NCI-H446 treated with DMSO at 0.1 percent for 48 hours (cell line): ENCODE results near the gene FIG4.
A peak's percentile ranks its signal among the peaks of the same experiment; 100 is the strongest.
"Not testable (repeated sequence)": the region's sequence is repeated elsewhere in the genome, so short reads cannot be mapped to it uniquely, and the experiment has no call there.

Experiments
- DNase-seq: peaks from one replicate; lab custom pipeline; 2025; lab: John Stamatoyannopoulos, UW

Gene FIG4

DNA sequence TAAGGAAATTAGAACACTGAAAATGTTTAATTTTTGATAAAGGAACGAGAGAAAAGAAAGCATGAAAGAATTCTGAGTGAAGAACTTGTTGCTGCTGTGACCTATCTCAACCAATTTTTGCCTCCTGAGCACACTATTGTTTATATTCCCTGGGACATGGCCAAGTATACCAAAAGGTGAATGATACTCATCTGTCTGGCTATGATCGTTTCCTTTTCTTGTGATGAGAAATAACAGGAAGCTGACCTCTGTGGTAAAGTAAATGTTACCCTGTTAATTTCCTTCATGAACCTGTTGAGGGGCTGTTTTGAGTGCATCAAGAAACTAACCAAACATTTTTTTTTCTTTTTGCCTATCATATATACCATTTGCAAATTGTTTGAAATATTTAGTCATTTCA lies 69.1 kb downstream of the FIG4 start:
- no peak for DNase-seq

DNA sequence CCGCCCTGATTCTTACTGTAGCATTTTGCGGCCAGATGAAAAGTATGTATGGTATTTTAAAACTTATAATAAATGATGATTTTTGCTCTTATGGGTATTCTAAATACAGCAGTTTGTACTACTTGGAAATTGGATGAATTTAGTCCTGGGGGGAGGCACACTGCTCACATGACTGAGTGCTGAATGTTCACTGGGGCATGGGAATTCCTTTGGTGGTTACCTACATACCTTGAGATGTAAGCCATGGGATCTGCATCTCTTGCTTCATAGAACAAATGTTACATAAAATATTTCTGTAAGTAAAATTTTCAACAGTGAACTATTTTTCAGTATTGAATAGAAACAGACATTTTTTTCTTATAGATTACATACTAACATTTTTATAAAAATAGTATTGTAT lies 71.1 kb downstream of the FIG4 start:
- no peak for DNase-seq

DNA sequence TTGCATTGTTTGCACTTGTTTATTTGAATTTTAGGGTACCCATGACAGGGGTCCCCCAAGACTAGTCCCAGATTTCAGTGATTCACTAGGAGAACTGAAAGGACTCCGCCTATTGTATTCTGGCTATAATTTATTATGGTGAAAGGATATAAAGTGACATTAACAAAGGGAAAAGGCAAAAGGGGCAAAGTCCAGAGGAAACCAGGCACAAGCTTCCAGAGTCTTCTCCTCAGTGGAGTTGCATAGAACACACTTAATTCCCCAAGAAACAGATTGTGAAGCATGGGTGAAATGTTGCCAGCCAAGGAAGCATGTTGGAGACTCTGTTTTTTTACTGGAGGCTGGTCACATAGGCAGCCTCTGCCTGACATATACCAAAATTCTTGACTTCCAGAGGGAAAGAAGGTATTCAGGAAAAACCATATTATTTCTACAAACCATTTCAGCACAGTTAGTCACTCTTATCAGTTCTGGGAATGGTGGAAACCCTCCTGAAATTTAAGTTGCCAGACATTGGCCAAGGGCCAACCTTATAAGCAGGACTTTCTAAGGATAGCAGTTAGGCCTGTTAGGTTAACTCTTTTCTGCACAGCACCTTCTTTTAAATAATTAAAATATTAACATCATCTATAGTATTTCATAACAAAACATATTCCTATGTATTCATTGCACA lies 71.8 kb downstream of the FIG4 start:
- no peak for DNase-seq

DNA sequence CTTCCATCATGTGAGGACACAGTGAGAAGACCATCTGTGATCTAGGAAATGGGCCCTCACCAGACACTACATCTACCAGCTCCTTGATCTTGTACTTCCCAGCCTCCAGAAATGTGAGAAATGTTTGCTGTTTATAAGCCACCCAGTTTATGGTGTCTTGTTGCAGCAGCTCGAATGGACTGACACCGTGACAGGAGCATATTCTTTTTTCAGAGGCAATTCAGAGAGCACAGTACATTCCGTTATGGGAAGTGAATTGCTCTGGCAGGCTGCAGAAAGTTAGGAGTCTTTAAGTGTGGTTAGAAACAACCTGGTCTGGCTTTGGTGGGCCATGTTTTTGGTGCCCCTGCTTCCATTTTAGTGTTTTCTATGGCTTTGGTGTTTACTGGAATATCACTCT lies 75.1 kb downstream of the FIG4 start:
- no peak for DNase-seq

DNA sequence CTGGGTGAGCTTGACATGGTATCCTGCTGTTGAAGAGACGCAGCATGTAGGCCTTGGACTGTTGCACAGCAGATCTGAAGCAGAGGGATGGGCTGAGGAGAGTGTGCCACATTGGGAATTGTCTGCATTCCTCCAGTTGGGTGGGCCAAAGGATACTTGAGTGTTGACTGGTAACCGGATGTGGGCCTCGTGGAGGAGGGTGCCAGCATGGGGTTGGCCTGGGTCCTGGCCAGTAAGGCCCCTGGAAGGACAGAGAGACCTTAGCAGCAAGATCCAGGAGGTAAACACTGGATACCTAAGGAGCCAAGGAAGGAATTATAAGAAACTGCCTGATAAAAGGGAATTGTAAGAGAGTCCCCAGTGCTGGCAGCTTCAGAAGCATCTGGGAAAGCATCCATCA lies 76.9 kb downstream of the FIG4 start:
- DNase-seq, result no peak

DNA sequence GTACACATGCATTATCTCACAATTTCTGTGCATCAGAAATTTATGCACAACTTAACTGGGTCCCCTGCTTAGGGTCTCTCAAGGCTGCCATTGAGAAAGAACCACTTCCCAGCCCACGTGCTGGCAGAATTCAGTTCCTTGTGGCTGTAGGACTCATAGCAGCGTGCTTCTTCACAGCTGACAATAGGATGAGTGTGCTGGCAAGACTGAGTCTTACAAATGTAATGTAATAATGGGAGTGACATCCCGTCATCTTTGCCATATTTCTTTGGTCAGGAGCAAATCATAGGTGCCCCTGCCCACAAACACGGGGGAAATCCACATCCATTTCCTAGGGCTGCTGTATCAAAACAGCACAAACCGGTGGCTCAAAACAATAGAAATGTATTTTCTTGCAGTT lies 77.4 kb downstream of the FIG4 start:
- DNase-seq, result no peak

DNA sequence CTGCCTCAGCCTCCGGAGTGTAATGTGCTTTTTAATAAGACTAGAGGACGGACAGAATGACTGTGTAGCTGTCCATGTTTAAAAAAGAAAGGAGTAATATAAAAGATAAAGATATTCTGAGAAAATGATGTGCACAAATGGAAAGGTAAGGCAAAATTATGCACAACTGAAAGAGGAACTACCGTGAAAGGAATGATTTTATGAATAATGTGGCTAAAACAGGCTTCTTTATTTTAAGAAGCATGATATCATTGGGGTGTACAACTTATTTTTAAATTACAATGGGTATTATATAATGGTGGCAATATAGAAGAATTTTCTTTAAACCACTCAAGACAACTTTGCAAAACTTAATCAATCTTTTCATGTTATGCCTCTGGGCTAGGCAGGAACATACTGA lies 78.1 kb downstream of the FIG4 start:
- no peak for DNase-seq

DNA sequence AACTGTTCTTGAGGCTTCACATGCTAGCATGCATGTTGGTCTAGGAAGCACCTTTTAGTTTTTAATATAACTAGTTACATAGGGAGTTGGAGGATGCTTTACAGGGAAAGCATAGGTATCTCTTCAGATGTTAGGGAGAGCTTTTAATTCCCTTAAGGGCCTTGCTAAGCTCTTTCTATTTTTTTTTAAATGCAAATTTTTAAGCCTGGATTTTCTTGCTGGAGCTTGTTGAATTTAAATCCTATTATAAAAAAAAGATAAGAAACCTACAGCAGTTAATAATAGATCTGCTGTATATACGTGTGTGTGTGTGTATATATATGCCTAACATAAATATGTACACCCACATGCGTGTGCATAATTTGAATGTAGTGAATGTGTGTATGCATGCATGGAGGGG lies 79.0 kb downstream of the FIG4 start:
- DNase-seq, result no peak

DNA sequence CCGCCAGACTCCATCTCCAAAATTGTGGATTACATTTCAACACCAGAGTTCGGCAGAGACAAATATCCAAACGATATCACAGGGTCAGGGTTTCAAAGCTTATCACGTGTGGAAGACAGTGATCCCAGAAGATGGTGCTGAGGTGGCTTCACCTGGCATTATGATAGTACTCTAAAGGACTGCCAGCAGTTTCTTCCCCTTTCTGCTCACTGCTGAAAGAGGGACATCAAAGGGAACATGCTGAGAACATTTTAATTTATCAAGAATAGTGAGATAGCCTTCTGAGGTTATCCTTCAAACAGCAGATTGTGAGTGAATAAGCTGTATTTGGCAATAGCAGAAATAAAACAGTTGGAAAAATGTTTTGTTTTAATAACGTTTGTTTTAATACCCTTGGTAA lies 79.7 kb downstream of the FIG4 start:
- no peak for DNase-seq

DNA sequence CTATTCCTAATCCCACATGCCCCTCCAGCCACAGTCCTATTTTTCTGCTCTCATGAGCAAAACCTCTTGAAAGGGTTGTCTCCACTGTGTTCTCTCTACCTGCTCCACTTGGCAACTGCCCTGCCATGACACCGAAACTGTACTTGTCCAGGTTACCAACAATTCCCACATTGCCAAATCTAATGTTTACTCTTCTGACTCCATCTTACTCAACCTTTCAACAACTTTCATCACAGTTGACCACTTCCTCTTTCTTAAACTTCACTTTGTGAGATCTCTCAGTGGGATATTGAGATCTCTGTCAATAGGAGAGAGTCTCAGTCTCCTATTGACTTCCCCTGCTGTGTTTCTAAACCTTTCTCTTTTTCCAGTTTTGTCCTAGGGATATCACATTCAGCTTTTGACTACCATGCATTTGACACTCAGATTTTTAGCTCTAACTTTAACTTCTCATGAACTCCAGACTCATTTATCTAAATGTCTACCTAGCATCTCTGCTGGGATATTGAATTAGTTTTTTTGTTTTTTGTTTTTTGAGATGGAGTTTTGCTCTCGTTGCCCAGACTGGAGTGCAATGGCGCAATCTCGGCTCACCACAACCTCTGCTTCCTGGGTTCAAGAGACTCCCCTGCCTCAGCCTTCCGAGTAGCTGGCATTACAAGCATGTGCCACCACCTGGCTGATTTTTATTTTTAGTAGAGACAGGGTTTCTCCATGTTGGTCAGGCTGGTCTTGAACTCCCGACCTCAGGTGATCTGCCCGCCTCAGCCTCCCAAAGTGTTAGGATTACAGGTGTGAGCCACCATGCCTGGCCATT lies 81.1 kb downstream of the FIG4 start:
- DNase-seq, result not testable (repeated sequence)

DNA sequence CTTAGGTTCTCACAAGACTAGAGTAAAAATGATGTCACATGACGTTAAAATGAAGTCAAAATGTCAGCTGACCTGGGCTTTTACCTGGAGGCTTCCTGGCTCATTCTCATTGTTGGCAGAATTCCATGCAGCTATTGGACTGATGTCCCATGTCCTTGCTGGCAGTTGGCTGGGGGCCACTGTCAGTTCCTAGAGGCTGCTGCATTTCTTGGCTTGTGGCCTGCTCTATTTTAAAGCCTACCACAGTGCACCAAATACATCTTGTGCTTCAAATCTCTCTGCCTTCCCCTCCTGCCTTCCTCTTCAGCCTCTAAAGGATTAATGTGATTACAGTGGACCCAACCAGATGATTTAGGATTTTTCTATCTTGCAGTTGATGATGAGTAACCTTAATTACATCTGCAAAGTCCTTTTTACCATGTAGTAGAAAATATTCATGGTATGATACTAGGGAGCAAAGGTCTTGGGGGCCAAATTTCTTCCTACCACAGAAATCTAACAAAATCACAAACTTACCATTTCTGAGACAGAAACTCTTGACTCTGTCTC lies 81.9 kb downstream of the FIG4 start:
- no peak for DNase-seq

DNA sequence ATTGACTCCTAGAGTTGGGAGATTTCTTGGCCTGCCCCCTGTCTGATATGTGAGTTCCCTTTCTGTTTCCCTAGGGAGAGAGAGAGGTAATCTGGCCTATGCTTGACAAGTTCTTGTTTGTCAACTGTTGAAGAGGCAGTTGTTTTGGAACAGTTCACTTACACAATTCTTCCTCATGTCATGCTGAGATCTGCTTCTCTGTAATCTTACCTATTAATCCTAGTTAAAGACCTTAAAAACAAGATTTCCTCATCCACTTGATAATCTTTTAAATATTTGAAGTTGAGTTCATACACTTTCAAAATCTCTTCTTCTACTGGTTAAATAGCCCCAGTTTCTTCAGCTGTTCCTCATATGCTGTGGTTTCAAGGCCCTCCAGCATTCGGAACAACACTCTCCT lies 89.9 kb downstream of the FIG4 start:
- no peak for DNase-seq

DNA sequence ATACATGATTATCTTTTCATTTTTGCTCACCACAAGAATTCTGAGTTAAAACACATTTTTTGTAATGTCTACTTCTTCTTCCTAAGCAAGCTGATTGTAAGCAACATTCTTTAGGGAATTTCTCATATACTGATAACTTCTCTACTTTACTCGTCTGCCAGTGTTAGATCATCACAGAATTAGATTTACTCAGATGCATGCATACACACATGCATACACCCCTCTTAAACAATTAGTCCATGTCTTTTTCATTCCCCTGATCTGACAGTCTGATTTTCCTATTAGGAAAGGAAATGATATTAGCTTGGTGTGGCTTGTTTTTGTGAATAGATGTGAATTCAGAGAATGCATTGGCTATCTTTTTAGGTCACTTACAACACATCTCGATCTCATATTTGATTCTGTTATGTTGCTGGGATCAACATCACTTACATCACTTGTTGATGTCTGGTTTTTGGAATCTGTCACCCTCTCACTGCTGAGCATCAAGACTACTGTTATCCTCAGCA lies 91.4 kb downstream of the FIG4 start:
- DNase-seq, result no peak

DNA sequence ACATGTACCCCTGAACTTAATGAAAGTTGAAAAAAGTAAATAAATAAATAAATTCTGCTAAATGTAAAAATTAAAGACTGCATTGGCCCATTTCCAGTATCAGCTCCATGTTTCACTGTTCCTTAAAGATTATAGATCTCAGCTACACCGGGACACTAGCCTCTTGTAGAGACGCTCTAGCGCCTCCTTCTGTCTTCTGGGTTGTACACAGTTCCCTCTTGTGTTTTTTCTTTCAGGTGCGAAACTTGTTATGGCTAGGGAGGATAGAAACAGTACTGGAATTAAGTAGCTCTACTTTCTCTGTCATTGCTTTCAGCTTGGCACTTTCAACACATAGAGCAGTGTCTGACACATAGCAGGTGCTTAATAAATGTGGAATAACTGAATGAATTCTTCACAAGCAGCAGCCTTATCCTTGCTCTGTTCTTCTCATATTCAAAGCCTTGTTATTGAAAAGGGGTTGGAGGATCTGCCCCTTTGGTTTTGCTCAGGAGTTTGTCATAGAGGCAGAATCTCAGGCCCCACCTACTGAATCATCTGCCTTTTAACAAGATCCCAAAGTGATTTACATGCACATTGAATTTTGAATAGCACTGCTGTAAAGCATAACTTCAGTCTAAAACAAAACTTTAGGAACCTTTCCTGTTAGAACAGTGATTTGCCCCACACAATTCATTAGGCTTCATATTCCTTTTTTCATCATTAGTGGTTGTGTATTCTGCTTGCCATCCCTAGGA lies 92.3 kb downstream of the FIG4 start:
- DNase-seq, result no peak

DNA sequence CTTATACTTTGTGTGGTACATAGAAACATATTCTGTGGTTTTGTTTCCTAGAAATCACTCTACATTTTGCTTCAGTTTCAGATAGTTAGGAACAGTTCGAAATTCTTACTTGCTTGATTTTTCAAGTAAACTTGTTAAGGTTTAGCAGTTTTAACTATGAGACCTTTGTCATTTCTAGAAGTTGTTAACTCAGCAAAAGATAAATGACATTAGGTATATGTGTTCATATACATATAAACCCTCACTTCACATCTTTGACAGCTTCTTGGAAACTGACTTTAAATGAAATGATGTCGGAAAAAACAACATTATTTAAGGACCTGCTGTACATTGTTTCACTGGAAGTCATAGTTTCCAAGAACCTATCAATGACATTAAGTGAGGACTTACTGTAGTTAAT lies 96.2 kb downstream of the FIG4 start:
- DNase-seq, result no peak

DNA sequence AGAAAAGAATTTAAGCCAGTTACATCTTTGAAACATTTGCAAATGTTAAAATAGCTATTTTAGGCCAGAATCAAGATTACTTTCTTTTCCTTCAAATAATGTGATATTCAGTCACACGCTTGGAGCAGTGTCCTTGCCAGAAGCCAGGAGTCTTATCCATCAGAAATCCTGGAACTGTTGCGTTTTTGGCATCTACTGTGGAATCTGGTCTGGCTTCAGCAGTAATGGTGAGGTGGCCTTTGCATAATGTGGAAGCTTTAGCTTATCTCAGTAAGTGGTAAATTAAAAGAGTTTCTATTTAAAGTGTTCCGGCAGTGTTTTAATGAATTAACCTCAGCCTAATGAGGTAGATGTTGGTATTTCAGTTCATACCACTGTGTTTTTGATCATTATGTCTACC lies 97.6 kb downstream of the FIG4 start:
- DNase-seq, result no peak

DNA sequence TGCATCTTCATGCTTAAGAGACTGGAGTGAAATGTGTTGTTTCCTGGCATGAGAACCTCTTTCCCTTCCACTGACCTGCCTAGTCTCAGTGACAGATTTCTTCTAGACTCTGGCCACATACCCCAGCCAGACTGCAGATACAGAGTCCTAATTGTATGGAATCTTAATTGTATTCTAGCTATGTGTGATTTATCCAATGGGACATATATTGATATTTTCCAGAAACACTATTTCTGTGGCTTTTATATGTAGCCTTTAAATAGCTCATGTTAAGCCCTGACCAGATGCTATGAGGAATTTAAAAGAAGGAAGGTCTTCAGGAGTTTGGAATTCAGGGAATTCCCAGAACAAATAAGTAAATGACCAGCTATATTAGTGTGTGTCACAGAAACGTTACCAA lies 99.0 kb downstream of the FIG4 start:
- DNase-seq, result no peak

DNA sequence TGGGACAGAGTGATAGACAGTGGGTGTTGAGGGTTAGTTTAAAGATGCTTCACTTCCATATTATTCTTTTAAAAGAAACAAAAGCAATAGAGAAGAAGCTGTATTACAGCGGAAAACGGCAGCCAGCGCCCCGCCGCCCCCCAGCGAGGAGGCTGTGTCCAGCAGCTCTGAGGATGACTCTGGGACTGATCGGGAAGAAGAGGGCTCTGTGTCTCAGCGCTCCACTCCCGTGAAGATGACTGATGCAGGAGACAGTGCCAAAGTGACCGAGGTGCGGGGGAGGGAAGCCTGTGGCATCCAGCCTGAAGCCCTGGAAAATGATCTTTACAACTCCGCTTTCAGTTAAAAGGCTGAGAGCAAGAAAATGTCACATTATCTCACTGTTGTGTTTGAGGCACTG lies 100.2 kb downstream of the FIG4 start:
- no peak for DNase-seq

DNA sequence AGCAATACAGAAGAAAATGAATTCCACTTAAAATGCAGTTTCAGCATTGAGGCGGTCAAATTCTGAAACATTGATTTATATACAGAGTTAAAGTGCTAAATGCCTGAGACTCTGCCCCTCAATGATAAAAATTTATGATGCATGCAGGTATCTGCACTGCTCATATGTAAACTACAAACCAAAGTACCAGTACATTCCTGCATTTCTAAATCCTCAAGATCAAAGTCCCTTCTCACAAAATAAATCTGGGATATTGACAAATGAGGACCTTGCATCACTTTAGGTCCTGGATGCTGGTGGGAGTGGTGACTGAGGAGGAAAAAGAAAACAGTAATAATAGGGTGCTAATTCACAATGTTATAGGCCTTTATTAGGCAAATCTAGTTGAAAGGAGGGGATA lies 101.9 kb downstream of the FIG4 start:
- DNase-seq, result no peak

DNA sequence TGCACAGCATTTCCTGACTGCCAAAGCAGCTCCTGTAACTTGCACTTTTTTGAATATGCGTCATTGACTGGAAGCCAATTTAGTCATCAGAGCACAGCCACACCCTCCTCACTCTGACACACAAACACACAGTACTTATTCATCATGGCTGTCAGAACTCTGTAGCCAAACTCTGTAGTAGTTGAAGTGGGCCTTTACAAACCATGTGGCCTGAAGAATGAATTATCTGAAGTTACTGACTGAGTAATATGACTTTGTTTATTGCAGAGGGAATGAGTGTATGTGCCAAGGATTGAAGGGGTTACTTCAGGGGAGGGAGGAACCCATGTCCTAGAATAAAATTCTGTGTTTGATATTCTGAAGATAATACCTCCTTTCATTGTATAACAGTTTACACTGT lies 102.7 kb downstream of the FIG4 start:
- DNase-seq, result peak; percentile 72

DNA sequence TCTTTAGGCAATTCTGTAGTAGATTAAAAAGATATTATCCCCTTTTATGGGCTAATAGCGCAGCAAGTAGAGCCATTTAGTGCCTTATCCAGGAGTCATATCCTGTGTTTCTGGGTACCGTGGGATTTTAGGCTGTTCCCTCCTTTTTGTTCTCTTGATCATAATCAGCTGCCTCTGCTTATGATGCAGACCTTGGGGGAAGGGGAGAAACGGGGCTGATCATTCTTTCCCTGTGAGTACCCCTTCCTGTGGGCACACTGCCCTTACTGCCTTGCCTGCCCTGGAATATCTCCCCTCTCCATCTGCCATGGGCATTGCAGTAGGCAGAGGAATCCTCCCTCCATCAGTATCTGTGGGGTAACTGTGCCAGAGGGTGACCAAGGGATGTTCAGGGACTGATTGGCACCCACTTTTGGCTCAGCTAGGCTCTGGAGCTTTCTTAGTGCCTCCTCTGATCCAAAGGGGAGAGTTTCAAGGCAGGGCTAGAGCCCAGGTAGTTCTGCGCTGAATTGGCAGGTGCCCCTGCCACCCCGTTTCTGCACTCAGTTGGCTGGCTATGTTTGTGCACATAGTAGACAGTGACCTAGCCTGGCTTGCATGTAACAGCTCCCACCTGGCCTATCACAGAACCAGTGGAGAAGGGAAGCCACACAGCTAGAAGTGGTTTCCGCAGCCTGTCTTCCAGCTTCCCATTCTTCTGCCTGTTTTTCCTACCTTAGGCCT lies 103.3 kb downstream of the FIG4 start:
- DNase-seq, result no peak

DNA sequence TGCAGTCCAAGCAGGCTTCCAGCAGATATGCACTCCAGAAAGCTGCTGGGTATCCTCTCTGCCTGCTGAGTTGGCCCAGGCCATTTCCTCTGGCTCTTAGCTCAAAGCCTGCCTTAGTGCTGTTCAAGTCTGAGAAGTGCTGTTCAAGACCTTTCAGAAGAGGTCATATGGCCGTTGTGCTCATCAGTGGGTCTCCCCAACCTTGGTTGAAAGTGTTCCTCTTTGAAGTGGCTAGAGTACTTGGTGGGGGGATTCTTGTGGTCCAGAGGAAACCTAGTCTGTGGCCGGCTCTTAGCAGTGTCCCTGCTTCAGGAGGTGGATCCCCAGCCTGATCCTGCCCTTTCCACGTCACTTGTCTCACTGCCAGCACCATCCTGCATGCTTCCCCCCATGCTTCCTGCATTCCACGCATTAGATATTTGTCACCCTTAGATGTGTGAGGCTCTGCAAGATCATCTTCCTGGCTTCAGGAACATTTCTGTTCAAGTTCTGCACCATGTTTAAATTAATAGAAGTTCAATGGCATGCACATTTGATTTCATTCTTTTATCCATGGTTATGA lies 105.0 kb downstream of the FIG4 start:
- no peak for DNase-seq
